ENCODE measurements around the gene LYAR. TPM values are rescaled to one million over a fixed set of nuclear protein-coding genes. Genes with fewer than 3 reads are reported as not detected.

The LYAR gene, protein sequence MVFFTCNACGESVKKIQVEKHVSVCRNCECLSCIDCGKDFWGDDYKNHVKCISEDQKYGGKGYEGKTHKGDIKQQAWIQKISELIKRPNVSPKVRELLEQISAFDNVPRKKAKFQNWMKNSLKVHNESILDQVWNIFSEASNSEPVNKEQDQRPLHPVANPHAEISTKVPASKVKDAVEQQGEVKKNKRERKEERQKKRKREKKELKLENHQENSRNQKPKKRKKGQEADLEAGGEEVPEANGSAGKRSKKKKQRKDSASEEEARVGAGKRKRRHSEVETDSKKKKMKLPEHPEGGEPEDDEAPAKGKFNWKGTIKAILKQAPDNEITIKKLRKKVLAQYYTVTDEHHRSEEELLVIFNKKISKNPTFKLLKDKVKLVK
- total RNA-seq (2021; ENCODE audit: unreplicated experiment) (24.3 TPM), Bru-seq, nascent RNA (percentile 70 among the genes with signal in this experiment), BruChase-seq, experiment 1, labeled RNA remaining after a 2-hour chase (percentile 74 among the genes with signal in this experiment), BruChase-seq, experiment 2, labeled RNA remaining after a 6-hour chase (percentile 83 among the genes with signal in this experiment)
- polyA plus RNA-seq (2012; ENCODE audit: insufficient read length), result 18.9 TPM
- long read RNA-seq, transcript LYAR-201 (10 exons, 1,569 nt), result major isoform, 11 of 32 reads
- long read RNA-seq, partial matches to known transcripts, result 15 of 32 reads
- long read RNA-seq, other reads (novel, unspliced or antisense), result 6 of 32 reads

DNA sequence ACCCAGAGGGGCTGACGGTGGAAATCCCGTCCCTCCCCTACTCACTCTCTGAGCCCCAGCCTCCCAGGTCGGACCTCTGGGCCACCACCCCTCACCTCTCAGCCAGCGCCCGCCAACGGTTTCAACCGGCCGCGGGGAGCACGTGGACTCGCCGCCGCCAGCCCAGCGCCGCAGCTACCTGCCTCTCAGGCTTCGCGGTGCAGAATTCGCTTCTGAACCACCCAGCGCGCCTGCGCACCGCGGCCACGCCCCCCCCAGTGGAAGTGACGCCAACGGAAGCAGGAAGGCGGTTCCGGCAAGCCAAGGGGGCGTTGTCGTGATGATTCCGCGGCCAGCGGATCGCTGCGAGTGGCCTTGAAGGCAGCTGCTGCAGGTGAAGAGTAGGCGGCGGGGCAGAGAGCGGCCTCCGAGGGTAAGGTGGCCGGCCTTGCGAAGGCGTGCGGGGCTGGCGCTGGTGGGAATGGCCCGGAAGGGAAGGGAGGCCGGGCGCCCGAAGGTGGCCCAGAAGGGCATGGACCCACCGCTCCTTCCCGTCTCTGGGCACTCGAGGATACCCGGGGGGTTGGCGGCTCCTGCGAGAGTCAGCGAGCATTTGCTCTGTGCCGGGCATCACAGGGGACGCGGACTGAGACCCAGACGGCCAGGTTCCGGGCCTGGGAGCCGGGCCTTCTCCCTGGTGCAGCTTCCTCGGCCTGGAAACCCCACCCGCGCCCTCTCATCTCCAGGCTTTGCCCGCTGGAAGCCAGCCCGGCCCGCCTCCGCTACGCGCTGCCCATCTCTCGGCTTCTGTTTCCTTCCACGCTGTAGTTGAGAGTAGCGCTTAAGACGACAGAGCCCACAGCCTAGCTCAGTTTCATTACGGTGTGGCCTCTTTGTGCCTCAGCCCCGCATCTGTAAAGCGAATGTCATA lies at the start of gene LYAR, which contains the start of gene ZBTB49:
LYAR (minus strand) TSS at position 214 of the 910 bp plus-strand sequence. CDS start 6,412 bp downstream, outside the sequence.
ZBTB49 (plus strand) TSS at position 311 of the 910 bp plus-strand sequence. CDS start 9,695 bp downstream, outside the sequence.
- H3K36me3 ChIP-seq (ENCODE audit: control insufficient read depth, insufficient read depth, low read length), result peaks cover 8% of the 10 kb centered on the region; the same call in 1 of the 2 replicates
- ATAC-seq, result peak; percentile 98
- no peak for TF ChIP-seq TCF7L2 (IDR thresholded peaks at IDR 0.05; ENCODE audit: low read depth, low read length)
- TF ChIP-seq SIN3A (IDR thresholded peaks at IDR 0.05; ENCODE audit: borderline replicate concordance, insufficient read depth, low read depth, low read length), result 0 out of 2 replicates have a peak, but pooled peaks have one; percentile 51
- TF ChIP-seq POLR2AphosphoS5 (IDR thresholded peaks at IDR 0.05; ENCODE audit: low read depth, low read length), result peak; percentile 69
- ChIA-PET POLR2A (interaction anchor here (0.6 kb wide), 1 partner anchor 1917 kb away, joined by 12 read pairs; no protein-coding TSS in a partner anchor), CTCF (no interaction called here)
- in situ Hi-C loops (cut with HindIII; ENCODE audit: low pct_unique_long_range_greater_than_20kb, low sequenced_read_pairs) (no loop called here), intact Hi-C loops (cut with micrococcal nuclease; ENCODE audit: unreplicated experiment) (no loop called here)
- H3K27me3 ChIP-seq (ENCODE audit: control insufficient read depth, insufficient read depth, low read length), result no peaks in the 10 kb centered on the region
- no TSS peak for BruUV-seq (replicated peaks)
- no peaks in the 10 kb centered on the region for H3K9me3 ChIP-seq (ENCODE audit: control insufficient read depth, insufficient read depth, low read depth, low read length)
- DNase-seq (ENCODE audit: low read depth, low spot score), result peak; percentile 25
- H3K4me3 ChIP-seq (ENCODE audit: low read depth in 2 of 2, low read length in 2 of 2), result peak within 1 kb of the TSS; percentile 92 to 93
- peak within 1 kb of the TSS; percentile 86 for H3K27ac ChIP-seq (ENCODE audit: low read length)
- H3K4me1 ChIP-seq (ENCODE audit: control insufficient read depth, insufficient read depth, low read length), result peaks cover 14% of the 10 kb centered on the region

DNA sequence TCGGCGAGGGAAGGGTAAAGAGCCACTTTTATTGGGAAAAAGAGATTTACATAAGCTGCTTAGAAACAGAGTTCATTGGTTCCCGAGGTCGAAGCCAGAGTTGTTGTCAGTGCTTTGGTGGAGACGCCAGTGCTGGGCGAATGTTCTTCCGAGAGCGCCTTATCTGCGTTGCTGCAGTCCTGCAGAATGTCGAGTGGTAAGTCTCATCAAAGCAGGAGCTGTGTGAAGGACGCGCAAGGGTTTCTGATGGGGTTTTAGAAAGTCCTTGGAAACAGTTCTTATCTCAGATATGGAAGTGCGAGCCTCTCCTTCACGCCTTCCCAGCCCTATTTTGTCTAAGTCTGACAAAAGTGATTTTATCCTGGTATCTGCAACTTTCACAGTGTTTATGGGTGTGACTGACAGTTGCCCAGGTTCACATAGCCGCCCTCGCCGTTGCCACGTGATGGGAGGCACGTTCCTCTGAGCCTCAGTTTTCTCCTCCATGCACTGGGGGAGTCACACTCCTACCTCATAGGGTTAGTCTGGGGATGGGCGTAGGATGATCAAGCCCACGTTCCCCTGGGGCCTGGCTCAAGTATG lies 49.6 kb upstream of the LYAR start:
- Histone ChIP-seq H3K4me1 (ENCODE audit: control insufficient read depth, insufficient read depth, low read length) (no peaks in the 10 kb centered on the region), H3K4me3 (ENCODE audit: low read depth in 2 of 2, low read length in 2 of 2) (no peak overlapping the region), H3K27me3 (ENCODE audit: control insufficient read depth, insufficient read depth, low read length) (no peaks in the 10 kb centered on the region), H3K36me3 (ENCODE audit: control insufficient read depth, insufficient read depth, low read length) (no peaks in the 10 kb centered on the region), H3K27ac (ENCODE audit: low read length) (no peak overlapping the region), H3K9me3 (ENCODE audit: control insufficient read depth, insufficient read depth, low read depth, low read length) (no peaks in the 10 kb centered on the region)
- TF ChIP-seq TCF7L2 (IDR thresholded peaks at IDR 0.05; ENCODE audit: low read depth, low read length) (no peak), SIN3A (IDR thresholded peaks at IDR 0.05; ENCODE audit: borderline replicate concordance, insufficient read depth, low read depth, low read length) (no peak), POLR2AphosphoS5 (IDR thresholded peaks at IDR 0.05; ENCODE audit: low read depth, low read length) (no peak)
- TF ChIP-seq, protein P1, sequence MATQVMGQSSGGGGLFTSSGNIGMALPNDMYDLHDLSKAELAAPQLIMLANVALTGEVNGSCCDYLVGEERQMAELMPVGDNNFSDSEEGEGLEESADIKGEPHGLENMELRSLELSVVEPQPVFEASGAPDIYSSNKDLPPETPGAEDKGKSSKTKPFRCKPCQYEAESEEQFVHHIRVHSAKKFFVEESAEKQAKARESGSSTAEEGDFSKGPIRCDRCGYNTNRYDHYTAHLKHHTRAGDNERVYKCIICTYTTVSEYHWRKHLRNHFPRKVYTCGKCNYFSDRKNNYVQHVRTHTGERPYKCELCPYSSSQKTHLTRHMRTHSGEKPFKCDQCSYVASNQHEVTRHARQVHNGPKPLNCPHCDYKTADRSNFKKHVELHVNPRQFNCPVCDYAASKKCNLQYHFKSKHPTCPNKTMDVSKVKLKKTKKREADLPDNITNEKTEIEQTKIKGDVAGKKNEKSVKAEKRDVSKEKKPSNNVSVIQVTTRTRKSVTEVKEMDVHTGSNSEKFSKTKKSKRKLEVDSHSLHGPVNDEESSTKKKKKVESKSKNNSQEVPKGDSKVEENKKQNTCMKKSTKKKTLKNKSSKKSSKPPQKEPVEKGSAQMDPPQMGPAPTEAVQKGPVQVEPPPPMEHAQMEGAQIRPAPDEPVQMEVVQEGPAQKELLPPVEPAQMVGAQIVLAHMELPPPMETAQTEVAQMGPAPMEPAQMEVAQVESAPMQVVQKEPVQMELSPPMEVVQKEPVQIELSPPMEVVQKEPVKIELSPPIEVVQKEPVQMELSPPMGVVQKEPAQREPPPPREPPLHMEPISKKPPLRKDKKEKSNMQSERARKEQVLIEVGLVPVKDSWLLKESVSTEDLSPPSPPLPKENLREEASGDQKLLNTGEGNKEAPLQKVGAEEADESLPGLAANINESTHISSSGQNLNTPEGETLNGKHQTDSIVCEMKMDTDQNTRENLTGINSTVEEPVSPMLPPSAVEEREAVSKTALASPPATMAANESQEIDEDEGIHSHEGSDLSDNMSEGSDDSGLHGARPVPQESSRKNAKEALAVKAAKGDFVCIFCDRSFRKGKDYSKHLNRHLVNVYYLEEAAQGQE (IDR thresholded peaks at IDR 0.05; ENCODE audit: insufficient read depth in 1 of 2, low read depth in 2 of 2, low read length in 1 of 2), result no peak
- TF ChIP-seq, protein P2, sequence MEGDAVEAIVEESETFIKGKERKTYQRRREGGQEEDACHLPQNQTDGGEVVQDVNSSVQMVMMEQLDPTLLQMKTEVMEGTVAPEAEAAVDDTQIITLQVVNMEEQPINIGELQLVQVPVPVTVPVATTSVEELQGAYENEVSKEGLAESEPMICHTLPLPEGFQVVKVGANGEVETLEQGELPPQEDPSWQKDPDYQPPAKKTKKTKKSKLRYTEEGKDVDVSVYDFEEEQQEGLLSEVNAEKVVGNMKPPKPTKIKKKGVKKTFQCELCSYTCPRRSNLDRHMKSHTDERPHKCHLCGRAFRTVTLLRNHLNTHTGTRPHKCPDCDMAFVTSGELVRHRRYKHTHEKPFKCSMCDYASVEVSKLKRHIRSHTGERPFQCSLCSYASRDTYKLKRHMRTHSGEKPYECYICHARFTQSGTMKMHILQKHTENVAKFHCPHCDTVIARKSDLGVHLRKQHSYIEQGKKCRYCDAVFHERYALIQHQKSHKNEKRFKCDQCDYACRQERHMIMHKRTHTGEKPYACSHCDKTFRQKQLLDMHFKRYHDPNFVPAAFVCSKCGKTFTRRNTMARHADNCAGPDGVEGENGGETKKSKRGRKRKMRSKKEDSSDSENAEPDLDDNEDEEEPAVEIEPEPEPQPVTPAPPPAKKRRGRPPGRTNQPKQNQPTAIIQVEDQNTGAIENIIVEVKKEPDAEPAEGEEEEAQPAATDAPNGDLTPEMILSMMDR (IDR thresholded peaks at IDR 0.05), result no peak
- ChIA-PET CTCF (no interaction called here), POLR2A (no interaction called here)
- no TSS peak for BruUV-seq (replicated peaks)
- intact Hi-C loops (cut with micrococcal nuclease; ENCODE audit: unreplicated experiment) (loop anchor here (5.0 kb wide), 1 partner anchor 87 kb away; no protein-coding TSS in a partner anchor), in situ Hi-C loops (cut with HindIII; ENCODE audit: low pct_unique_long_range_greater_than_20kb, low sequenced_read_pairs) (no loop called here)
- ATAC-seq (no peak), DNase-seq (ENCODE audit: low read depth, low spot score) (no peak)
